HepG2 (cell line): ENCODE results near the gene OSGIN1. TPM values are rescaled to one million over a fixed set of nuclear protein-coding genes. Genes with fewer than 3 reads are reported as not detected.
A peak's percentile ranks its signal among the peaks of the same experiment; 100 is the strongest.

Experiments used
- BORCS8-MEF2B ChIP-seq: sonication (generic); formaldehyde crosslinking; IDR thresholded peaks from 2 replicates; pipeline ENCODE4 v1.8.0; 2022; ENCODE audit warnings: mild to moderate bottlenecking, missing genetic modification reagents
- BRD4 ChIP-seq: sonication (generic); formaldehyde crosslinking; IDR thresholded peaks from 2 replicates; pipeline ENCODE4 v1.4.0; 2020; ENCODE audit warnings: missing genetic modification reagents
- ERF ChIP-seq: IDR thresholded peaks from 2 replicates; pipeline ENCODE4 v1.6.1; 2018; ENCODE audit warnings: missing biosample characterization, missing genetic modification reagents
- IRX3 ChIP-seq: sonication (generic); formaldehyde crosslinking; IDR thresholded peaks from 2 replicates; pipeline ENCODE4 v1.8.1; 2023; ENCODE audit warnings: mild to moderate bottlenecking, low read depth, missing genetic modification reagents, borderline replicate concordance
- KDM1A ChIP-seq: IDR thresholded peaks from 2 replicates; pipeline ENCODE4 v1.6.1; 2016; ENCODE audit warnings: missing compliant biosample characterization
- MAFK ChIP-seq, 2 experiments: IDR thresholded peaks in 1 of 2; conservative IDR thresholded peaks in 1 of 2; 2 replicates each; pipeline ENCODE4 v1.6.1; 2011; ENCODE audit warnings: improper control_type of control experiment in 2 of 2, low read length in 2 of 2
- MATR3 ChIP-seq: sonication (generic); formaldehyde crosslinking; IDR thresholded peaks from 2 replicates; pipeline ENCODE4 v1.4.0; 2020; ENCODE audit warnings: missing genetic modification reagents
- NFKB2 ChIP-seq: sonication (generic); formaldehyde crosslinking; IDR thresholded peaks from 2 replicates; pipeline ENCODE4 v1.4.0; 2020; ENCODE audit warnings: missing genetic modification reagents, borderline replicate concordance
- SMYD3 ChIP-seq: sonication (generic); formaldehyde crosslinking; IDR thresholded peaks from 2 replicates; pipeline ENCODE4 v1.8.1; 2023; ENCODE audit warnings: mild to moderate bottlenecking, missing genetic modification reagents
- SP140L ChIP-seq: sonication (generic); formaldehyde crosslinking; IDR thresholded peaks from 2 replicates; pipeline ENCODE4 v1.4.0; 2020; ENCODE audit warnings: missing genetic modification reagents, borderline replicate concordance
- TEAD3 ChIP-seq: optimal IDR thresholded peaks from 2 replicates; pipeline ENCODE3; 2016; ENCODE audit warnings: borderline replicate concordance
- THAP11 ChIP-seq: IDR thresholded peaks from 2 replicates; pipeline ENCODE4 v1.6.1; 2016; ENCODE audit warnings: missing biosample characterization, missing genetic modification reagents
- TSC22D2 ChIP-seq: sonication (generic); formaldehyde crosslinking; IDR thresholded peaks from 2 replicates; pipeline ENCODE4 v1.5.1; 2020; ENCODE audit warnings: missing genetic modification reagents, mild to moderate bottlenecking, borderline replicate concordance
- ZFAT ChIP-seq: sonication (generic); formaldehyde crosslinking; conservative IDR thresholded peaks from 2 replicates; pipeline ENCODE4 v1.8.1; 2023; ENCODE audit warnings: missing genetic modification reagents, inconsistent platforms
- ZFP36 ChIP-seq: fragments of 150-350 bp; IDR thresholded peaks from 2 replicates; pipeline ENCODE4 v1.6.1; 2018; ENCODE audit warnings: borderline replicate concordance, low read length, low read depth; ENCODE audit not compliant: partially characterized antibody
- ZNF264 ChIP-seq: sonication (generic); formaldehyde crosslinking; IDR thresholded peaks from 2 replicates; pipeline ENCODE4 v1.4.0; 2020; ENCODE audit warnings: missing genetic modification reagents
- ZNF570 ChIP-seq: sonication (generic); formaldehyde crosslinking; IDR thresholded peaks from 2 replicates; pipeline ENCODE4 v1.4.0; 2020; ENCODE audit warnings: mild to moderate bottlenecking, missing genetic modification reagents, borderline replicate concordance
- ZNF614 ChIP-seq: IDR thresholded peaks from 2 replicates; pipeline ENCODE4 v1.6.1; 2018; ENCODE audit warnings: missing biosample characterization, missing genetic modification reagents, inconsistent platforms, borderline replicate concordance
- ZSCAN31 ChIP-seq: sonication (generic); formaldehyde crosslinking; IDR thresholded peaks from 2 replicates; pipeline ENCODE4 v1.5.0; 2020; ENCODE audit warnings: low read depth, mild to moderate bottlenecking, missing genetic modification reagents
- polyA plus RNA-seq, 8 experiments: library from polyadenylated mRNA; depleted of rRNA in 3 of 8; stranded (reverse) in 7 of 8; unstranded in 1 of 8; fragments of >200 nt; fragmentation: Illumina TruSeq in 4 of 8; extraction: Trizol in 4 of 8; gene quantifications; 2 replicates each; pipeline versions ENCODE4 v1.2.1 to v1.2.3, GENCODE V29; 2011 to 2016; ENCODE audit warnings: low read depth in 4 of 8, missing spikeins in 1 of 8, mixed read lengths in 1 of 8; ENCODE audit not compliant: insufficient read depth in 1 of 8
- total RNA-seq, 5 experiments: library from RNA; depleted of rRNA; stranded (reverse); fragments of >200 nt; fragmentation: Illumina TruSeq; extraction: Trizol; gene quantifications; 2 replicates each; pipeline ENCODE4 v1.2.3, GENCODE V29; 2016; ENCODE audit warnings: low read depth in 1 of 5
- TF ChIP-seq, protein P1 (sequence below): sonication (generic); formaldehyde crosslinking; IDR thresholded peaks from 2 replicates; pipeline ENCODE4 v1.5.1; 2020; ENCODE audit warnings: missing genetic modification reagents, mild to moderate bottlenecking, borderline replicate concordance
- TF ChIP-seq, protein P2 (sequence below): sonication (generic); formaldehyde crosslinking; IDR thresholded peaks from 2 replicates; pipeline ENCODE4 v1.5.0; 2020; ENCODE audit warnings: missing genetic modification reagents, mild to moderate bottlenecking, borderline replicate concordance
- TF ChIP-seq, protein P3 (sequence below): IDR thresholded peaks from 2 replicates; pipeline ENCODE4 v1.6.1; 2016; ENCODE audit warnings: mild to moderate bottlenecking
- TF ChIP-seq, protein P4 (sequence below): sonication (generic); formaldehyde crosslinking; IDR thresholded peaks from 2 replicates; pipeline ENCODE4 v1.5.0; 2020; ENCODE audit warnings: missing genetic modification reagents

Gene OSGIN1
- total and polyA plus RNA-seq, 2 of the 13 experiments (the other 11 are each of a cell fraction or from before 2014, with no cell fraction given): 20.5 to 27.1 TPM

DNA sequence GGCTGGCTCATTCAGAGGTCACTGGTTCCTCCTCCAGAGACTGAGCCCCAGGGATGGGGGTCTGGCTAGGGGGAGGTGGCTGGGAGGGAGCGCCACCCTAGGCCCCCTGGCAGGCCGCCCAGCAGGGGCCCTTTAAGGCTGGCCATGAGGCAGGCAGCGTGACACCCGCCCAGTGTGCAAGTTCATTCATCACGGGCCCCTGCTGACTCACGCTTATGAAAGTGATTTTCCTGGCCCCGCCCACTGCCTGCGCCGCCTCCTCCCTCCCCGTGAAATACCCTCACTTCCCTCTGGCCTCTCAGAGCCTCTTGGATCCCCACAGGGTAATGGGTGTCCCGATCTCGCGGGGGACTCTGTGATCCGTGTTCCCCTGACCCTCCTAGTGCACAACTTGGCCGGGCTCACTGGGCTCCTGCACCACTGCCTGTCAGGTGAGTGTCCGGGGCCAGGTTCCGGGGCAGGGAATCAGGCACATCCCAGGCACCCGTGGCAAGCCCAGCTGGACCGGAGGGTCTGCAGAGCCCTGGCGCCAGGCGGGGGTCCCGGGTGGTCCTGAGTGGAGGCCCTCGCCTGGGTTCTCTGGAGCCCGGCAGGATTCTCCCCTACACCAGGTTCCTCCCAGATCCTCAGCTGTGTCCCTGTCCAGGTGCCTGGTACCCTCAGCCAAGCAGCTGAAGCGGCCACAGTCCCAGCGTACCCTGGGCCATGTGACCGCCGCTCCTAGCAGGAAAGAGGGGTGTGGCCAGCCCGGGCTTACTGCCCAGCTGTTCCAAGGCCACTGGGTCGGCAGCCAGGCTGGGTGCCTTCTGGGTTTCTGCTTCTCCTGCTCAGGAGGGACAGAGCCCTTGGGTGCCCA lies at the start of gene OSGIN1 (continued):
- TF ChIP-seq, protein P1, sequence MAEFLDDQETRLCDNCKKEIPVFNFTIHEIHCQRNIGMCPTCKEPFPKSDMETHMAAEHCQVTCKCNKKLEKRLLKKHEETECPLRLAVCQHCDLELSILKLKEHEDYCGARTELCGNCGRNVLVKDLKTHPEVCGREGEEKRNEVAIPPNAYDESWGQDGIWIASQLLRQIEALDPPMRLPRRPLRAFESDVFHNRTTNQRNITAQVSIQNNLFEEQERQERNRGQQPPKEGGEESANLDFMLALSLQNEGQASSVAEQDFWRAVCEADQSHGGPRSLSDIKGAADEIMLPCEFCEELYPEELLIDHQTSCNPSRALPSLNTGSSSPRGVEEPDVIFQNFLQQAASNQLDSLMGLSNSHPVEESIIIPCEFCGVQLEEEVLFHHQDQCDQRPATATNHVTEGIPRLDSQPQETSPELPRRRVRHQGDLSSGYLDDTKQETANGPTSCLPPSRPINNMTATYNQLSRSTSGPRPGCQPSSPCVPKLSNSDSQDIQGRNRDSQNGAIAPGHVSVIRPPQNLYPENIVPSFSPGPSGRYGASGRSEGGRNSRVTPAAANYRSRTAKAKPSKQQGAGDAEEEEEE (CRISPR knock-in tag): peak; percentile 89; the same call in 1 of the 2 replicates
- TF ChIP-seq ZNF614 (CRISPR knock-in tag) (no peak), SMYD3 (CRISPR knock-in tag) (no peak), KDM1A (CRISPR knock-in tag) (no peak), TSC22D2 (peak; percentile 74; the same call in 1 of the 2 replicates), ERF (peak; percentile 72), MAFK (conservative IDR thresholded peaks at IDR 0.05 in 1 of 2, IDR thresholded peaks at IDR 0.05 in 1 of 2; ENCODE audit: low read length in 2 of 2) (peak; percentile 70 to 93), ZNF570 (CRISPR knock-in tag) (no peak), TEAD3 (peak; percentile 52), THAP11 (CRISPR knock-in tag) (peak; percentile 69), IRX3 (CRISPR knock-in tag) (no peak), ZFP36 (no peak), ZNF264 (peak; percentile 83), ZSCAN31 (CRISPR knock-in tag) (peak; percentile 25; the same call in 1 of the 2 replicates), NFKB2 (CRISPR knock-in tag) (peak; percentile 69), MATR3 (CRISPR knock-in tag) (no peak), BRD4 (CRISPR knock-in tag) (no peak), SP140L (CRISPR knock-in tag) (no peak), BORCS8-MEF2B (CRISPR knock-in tag) (peak; percentile 81), ZFAT (CRISPR knock-in tag) (no peak)
- TF ChIP-seq, protein P2, sequence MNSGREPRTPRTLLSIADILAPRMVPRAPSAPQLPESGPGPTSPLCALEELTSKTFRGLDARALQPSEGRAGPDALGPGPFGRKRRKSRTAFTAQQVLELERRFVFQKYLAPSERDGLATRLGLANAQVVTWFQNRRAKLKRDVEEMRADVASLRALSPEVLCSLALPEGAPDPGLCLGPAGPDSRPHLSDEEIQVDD: peak; percentile 21; the same call in 1 of the 2 replicates
- TF ChIP-seq, protein P3, sequence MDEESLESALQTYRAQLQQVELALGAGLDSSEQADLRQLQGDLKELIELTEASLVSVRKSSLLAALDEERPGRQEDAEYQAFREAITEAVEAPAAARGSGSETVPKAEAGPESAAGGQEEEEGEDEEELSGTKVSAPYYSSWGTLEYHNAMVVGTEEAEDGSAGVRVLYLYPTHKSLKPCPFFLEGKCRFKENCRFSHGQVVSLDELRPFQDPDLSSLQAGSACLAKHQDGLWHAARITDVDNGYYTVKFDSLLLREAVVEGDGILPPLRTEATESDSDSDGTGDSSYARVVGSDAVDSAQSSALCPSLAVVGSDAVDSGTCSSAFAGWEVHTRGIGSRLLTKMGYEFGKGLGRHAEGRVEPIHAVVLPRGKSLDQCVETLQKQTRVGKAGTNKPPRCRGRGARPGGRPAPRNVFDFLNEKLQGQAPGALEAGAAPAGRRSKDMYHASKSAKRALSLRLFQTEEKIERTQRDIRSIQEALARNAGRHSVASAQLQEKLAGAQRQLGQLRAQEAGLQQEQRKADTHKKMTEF: peak; percentile 61; the same call in 1 of the 2 replicates
- TF ChIP-seq, protein P4, sequence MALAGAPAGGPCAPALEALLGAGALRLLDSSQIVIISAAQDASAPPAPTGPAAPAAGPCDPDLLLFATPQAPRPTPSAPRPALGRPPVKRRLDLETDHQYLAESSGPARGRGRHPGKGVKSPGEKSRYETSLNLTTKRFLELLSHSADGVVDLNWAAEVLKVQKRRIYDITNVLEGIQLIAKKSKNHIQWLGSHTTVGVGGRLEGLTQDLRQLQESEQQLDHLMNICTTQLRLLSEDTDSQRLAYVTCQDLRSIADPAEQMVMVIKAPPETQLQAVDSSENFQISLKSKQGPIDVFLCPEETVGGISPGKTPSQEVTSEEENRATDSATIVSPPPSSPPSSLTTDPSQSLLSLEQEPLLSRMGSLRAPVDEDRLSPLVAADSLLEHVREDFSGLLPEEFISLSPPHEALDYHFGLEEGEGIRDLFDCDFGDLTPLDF (CRISPR knock-in tag): peak; percentile 50; the same call in 1 of the 2 replicates
